C4-2B (cell line): ENCODE results near the gene OR10D3.
"Not testable (repeated sequence)": the region's sequence is repeated elsewhere in the genome, so short reads cannot be mapped to it uniquely, and the experiment has no call there.

Experiments used
- H3K27ac ChIP-seq: fragments of 450-650 bp; 2 replicates; pipeline ENCODE4 v1.5.1; 2017
- CTCF ChIP-seq: fragments of 450-650 bp; conservative IDR thresholded peaks from 2 replicates; pipeline ENCODE4 v1.5.1; 2017; ENCODE audit warnings: mild to moderate bottlenecking
- ZFX ChIP-seq: fragments of 450-650 bp; IDR thresholded peaks from 2 replicates; pipeline ENCODE4 v1.6.1; 2017

OR10D3 gene

GRCh38 chr11:124210421-124210820, 27.3 kb downstream of the OR10D3 start:
- no peak overlapping the region for H3K27ac ChIP-seq
- no peak for TF ChIP-seq ZFX
- TF ChIP-seq CTCF = no peak

GRCh38 chr11:124211321-124211720, 28.2 kb downstream of the OR10D3 start:
- TF ChIP-seq ZFX (no peak), CTCF (no peak)
- no peak overlapping the region for H3K27ac ChIP-seq

GRCh38 chr11:124214027-124214426, 30.9 kb downstream of the OR10D3 start:
- no peak overlapping the region for H3K27ac ChIP-seq

GRCh38 chr11:124219126-124219525, 36.0 kb downstream of the OR10D3 start:
- no peak overlapping the region for H3K27ac ChIP-seq
- no peak for TF ChIP-seq CTCF
- TF ChIP-seq ZFX = no peak

More at GRCh38 chr11:124214027-124214426, 30.9 kb downstream of the OR10D3 start:
- TF ChIP-seq CTCF = no peak
- no peak for TF ChIP-seq ZFX

- H3K27ac ChIP-seq = no peak overlapping the region
Measured at GRCh38 chr11:124222407-124222806, 39.3 kb downstream of the OR10D3 start.

GRCh38 chr11:124224618-124225423, 41.7 kb downstream of the OR10D3 start:
- H3K27ac ChIP-seq = not testable (repeated sequence)

More at GRCh38 chr11:124222407-124222806, 39.3 kb downstream of the OR10D3 start:
- no peak for TF ChIP-seq ZFX
- no peak for TF ChIP-seq CTCF

- TF ChIP-seq ZFX (no peak), CTCF (no peak)
- H3K27ac ChIP-seq = no peak overlapping the region
Measured at GRCh38 chr11:124225471-124225870, 42.3 kb downstream of the OR10D3 start.

- TF ChIP-seq CTCF (no peak), ZFX (no peak)
- no peak overlapping the region for H3K27ac ChIP-seq
Measured at GRCh38 chr11:124233376-124233775, 50.2 kb downstream of the OR10D3 start.
